Measurements from ENCODE around the gene ARHGAP24. TPM values are rescaled to one million over a fixed set of nuclear protein-coding genes. Genes with fewer than 3 reads are reported as not detected.
"Not testable (repeated sequence)": the region's sequence is repeated elsewhere in the genome, so short reads cannot be mapped to it uniquely, and the experiment has no call there.

The ARHGAP24 gene
- total and polyA plus RNA-seq, 3 donors from 2014 or later, result 5.7 to 9.9 (median 9.4) TPM

DNA sequence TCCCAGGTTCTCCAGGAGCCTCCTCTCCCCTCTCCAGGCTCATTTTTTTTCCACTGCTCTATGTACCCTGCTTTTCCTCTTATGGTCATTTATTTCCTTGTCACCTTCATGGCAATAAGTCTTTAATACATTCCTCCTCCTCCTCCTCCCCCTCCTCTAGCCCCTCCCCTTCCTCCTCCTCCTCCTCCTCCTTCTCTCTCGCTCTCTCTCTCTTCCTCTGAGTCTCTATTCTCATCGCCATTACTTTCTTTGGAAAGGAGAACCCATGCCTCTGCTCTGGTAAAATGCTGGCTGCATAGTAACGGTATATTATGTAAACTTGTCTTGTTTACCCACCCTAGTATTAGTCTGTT lies 35.7 kb downstream of the ARHGAP24 start:
- Histone ChIP-seq H3K4me3 (no peak overlapping the region), H3K27me3 (no peaks in the 10 kb centered on the region), H3K9me3 (no peaks in the 10 kb centered on the region), H3K4me1 (no peaks in the 10 kb centered on the region), H3K27ac (no peak overlapping the region), H3K36me3 (ENCODE audit: low read depth, missing control alignments) (no peaks in the 10 kb centered on the region)
- WGBS, 2 donors, result 81 to 93% methylated on average over 3 of the region's 3 CpGs
- TF ChIP-seq, protein P1, sequence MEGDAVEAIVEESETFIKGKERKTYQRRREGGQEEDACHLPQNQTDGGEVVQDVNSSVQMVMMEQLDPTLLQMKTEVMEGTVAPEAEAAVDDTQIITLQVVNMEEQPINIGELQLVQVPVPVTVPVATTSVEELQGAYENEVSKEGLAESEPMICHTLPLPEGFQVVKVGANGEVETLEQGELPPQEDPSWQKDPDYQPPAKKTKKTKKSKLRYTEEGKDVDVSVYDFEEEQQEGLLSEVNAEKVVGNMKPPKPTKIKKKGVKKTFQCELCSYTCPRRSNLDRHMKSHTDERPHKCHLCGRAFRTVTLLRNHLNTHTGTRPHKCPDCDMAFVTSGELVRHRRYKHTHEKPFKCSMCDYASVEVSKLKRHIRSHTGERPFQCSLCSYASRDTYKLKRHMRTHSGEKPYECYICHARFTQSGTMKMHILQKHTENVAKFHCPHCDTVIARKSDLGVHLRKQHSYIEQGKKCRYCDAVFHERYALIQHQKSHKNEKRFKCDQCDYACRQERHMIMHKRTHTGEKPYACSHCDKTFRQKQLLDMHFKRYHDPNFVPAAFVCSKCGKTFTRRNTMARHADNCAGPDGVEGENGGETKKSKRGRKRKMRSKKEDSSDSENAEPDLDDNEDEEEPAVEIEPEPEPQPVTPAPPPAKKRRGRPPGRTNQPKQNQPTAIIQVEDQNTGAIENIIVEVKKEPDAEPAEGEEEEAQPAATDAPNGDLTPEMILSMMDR (IDR thresholded peaks at IDR 0.05), result no peak
- TF ChIP-seq POLR2A (IDR thresholded peaks at IDR 0.05), result no peak
- intact Hi-C loops (cut with DNase I; ENCODE audit: low total_unique reads), result no loop called here
- DNase-seq, result no peak

DNA sequence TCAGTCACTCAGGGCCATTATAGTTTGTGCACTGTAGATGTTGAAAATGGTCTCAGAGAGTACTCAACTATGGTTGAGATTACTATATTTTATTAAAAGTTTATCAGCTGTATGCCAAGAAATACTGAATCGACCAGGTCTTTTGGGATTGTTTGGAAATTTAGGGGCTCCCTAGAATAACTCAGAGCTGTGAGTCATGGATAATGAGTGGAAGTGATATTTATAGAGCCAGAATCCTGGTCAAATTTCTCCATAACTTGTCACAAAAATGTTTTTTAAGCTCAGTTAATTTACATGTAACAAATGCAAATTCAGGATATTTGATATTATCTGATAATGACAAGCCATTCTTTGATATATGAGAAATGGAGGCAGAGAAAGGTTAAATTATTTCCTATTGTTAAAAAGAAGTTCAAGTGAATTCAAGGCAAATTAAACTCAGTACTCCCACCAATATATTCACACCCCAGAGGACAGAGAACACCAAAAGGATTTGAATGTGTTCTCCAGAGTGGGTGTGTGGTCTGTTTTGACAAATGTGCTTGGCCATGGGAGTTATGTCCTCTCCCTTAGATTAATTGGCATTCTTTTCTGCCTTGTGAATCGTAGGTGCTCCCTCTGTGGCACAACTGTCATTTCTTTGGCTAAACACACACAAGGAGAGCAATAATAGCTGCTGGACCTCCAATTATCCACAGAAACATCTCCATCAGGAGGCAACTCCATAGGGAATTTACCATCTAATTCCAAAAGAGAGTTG lies 37.7 kb downstream of the ARHGAP24 start:
- intact Hi-C loops (cut with DNase I; ENCODE audit: low total_unique reads), result no loop called here
- Histone ChIP-seq H3K4me3 (no peak overlapping the region), H3K4me1 (no peaks in the 10 kb centered on the region), H3K9me3 (no peaks in the 10 kb centered on the region), H3K27me3 (no peaks in the 10 kb centered on the region), H3K36me3 (ENCODE audit: low read depth, missing control alignments) (no peaks in the 10 kb centered on the region), H3K27ac (no peak overlapping the region)
- TF ChIP-seq POLR2A (IDR thresholded peaks at IDR 0.05), result no peak
- TF ChIP-seq, protein P1 (IDR thresholded peaks at IDR 0.05), result no peak
- DNase-seq, result no peak
- 24 to 57% methylated on average over 2 of the region's 2 CpGs for WGBS, 2 donors

- no peaks in the 10 kb centered on the region for H3K27me3 ChIP-seq
- H3K4me1 ChIP-seq, result no peaks in the 10 kb centered on the region
- intact Hi-C loops (cut with DNase I; ENCODE audit: low total_unique reads), result no loop called here
- TF ChIP-seq POLR2A (IDR thresholded peaks at IDR 0.05), result no peak
- TF ChIP-seq, protein P1 (IDR thresholded peaks at IDR 0.05), result no peak
- no peak for DNase-seq
- H3K9me3 ChIP-seq, result no peaks in the 10 kb centered on the region
- no peak overlapping the region for H3K4me3 ChIP-seq
- H3K36me3 ChIP-seq (ENCODE audit: low read depth, missing control alignments), result no peaks in the 10 kb centered on the region
- no peak overlapping the region for H3K27ac ChIP-seq
- WGBS, 2 donors, result 58 to 67% methylated on average over 1 of the region's 1 CpG
Measured at GRCh38 chr4:85514117-85514516, 39.2 kb downstream of the ARHGAP24 start.

DNA sequence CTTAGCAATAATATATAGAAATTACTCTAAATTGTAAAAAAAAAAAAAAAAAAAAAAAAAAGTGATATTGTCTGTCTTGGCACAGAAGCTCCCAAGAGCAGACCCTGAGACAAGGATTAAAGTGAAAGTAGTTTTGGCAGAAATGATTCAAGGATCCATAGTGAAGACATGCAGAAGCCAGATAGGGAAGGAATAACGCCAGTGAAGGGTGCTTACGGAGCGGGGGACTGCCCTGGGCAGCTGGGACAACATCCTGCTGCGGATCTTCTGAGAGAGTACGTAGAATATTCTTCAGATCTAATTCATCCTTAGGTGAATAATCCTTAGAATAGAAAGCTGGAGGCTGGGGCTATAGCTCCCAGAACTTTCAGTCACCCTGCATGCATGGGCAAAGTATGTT lies 39.8 kb downstream of the ARHGAP24 start:
- no peaks in the 10 kb centered on the region for H3K36me3 ChIP-seq (ENCODE audit: low read depth, missing control alignments)
- intact Hi-C loops (cut with DNase I; ENCODE audit: low total_unique reads), result no loop called here
- no peak overlapping the region for H3K27ac ChIP-seq
- H3K4me3 ChIP-seq, result no peak overlapping the region
- H3K4me1 ChIP-seq, result no peaks in the 10 kb centered on the region
- WGBS, 2 donors, result 50 to 58% methylated on average over 5 of the region's 5 CpGs
- no peak for DNase-seq
- H3K27me3 ChIP-seq, result no peaks in the 10 kb centered on the region
- H3K9me3 ChIP-seq, result no peaks in the 10 kb centered on the region
- TF ChIP-seq, protein P1 (IDR thresholded peaks at IDR 0.05), result no peak
- no peak for TF ChIP-seq POLR2A (IDR thresholded peaks at IDR 0.05)

GRCh38 chr4:85515701-85516100 lies 40.8 kb downstream of the ARHGAP24 start:
- H3K27me3 ChIP-seq, result no peaks in the 10 kb centered on the region
- TF ChIP-seq, protein P1 (IDR thresholded peaks at IDR 0.05), result no peak
- no peak for TF ChIP-seq POLR2A (IDR thresholded peaks at IDR 0.05)
- H3K4me1 ChIP-seq, result no peaks in the 10 kb centered on the region
- H3K9me3 ChIP-seq, result no peaks in the 10 kb centered on the region
- no peak overlapping the region for H3K27ac ChIP-seq
- H3K4me3 ChIP-seq, result no peak overlapping the region
- no peaks in the 10 kb centered on the region for H3K36me3 ChIP-seq (ENCODE audit: low read depth, missing control alignments)
- 0 to 38% methylated on average over 1 of the region's 1 CpG for WGBS, 2 donors
- intact Hi-C loops (cut with DNase I; ENCODE audit: low total_unique reads), result no loop called here
- no peak for DNase-seq

- H3K27me3 ChIP-seq; H3K9me3 ChIP-seq; H3K4me1 ChIP-seq; H3K4me3 ChIP-seq; DNase-seq; intact Hi-C loops (cut with DNase I; ENCODE audit: low total_unique reads); H3K36me3 ChIP-seq (ENCODE audit: low read depth, missing control alignments); H3K27ac ChIP-seq: not testable (repeated sequence)
- 94 to 98% methylated on average over 3 of the region's 3 CpGs for WGBS, 2 donors
Measured at GRCh38 chr4:85518526-85518925, 43.6 kb downstream of the ARHGAP24 start.
